Transverse colon (tissue), 4 donors: Measurements from ENCODE around the gene ACTR8. TPM values are rescaled to one million over a fixed set of nuclear protein-coding genes. Genes with fewer than 3 reads are reported as not detected.
A peak's percentile ranks its signal among the peaks of the same experiment; 100 is the strongest.

Experiments used
- DNase-seq: peaks from one replicate; pipeline ENCODE4 v3.0.0-alpha.2; 2019
- H3K27ac ChIP-seq, 4 donors: fragments of 200-600 bp; sonication (generic); 2 replicates each; pipeline ENCODE4 v1.5.1; 2016 to 2018; ENCODE audit warnings: inconsistent platforms in 4 of 4
- H3K27me3 ChIP-seq: fragments of 200-600 bp; sonication (generic); 2 replicates; pipeline ENCODE4 v1.5.1; 2017; ENCODE audit warnings: inconsistent platforms
- H3K36me3 ChIP-seq, 4 donors: fragments of 200-600 bp; sonication (generic); 2 replicates each; pipeline ENCODE4 v1.5.1; 2017 to 2019; ENCODE audit warnings: inconsistent platforms in 4 of 4
- H3K4me1 ChIP-seq, 4 donors: fragments of 200-600 bp; sonication (generic); 2 replicates each; pipeline ENCODE4 v1.5.1; 2017 to 2020; ENCODE audit warnings: inconsistent platforms in 4 of 4
- H3K4me3 ChIP-seq, 4 donors: fragments of 200-600 bp; sonication (generic); 1 replicate in 1 of 4; 2 replicates in 3 of 4; pipeline versions ENCODE4 v1.5.1 to v1.6.1; 2017 to 2019; ENCODE audit warnings: inconsistent platforms in 4 of 4
- H3K9me3 ChIP-seq, 2 donors: fragments of 200-600 bp; sonication (generic); 2 replicates each; pipeline ENCODE4 v1.5.1; 2017 to 2019; ENCODE audit warnings: inconsistent platforms in 2 of 2
- CTCF ChIP-seq, 5 experiments: fragments of 200-600 bp in 3 of 5; fragments of 450-650 bp in 2 of 5; sonication (generic) in 3 of 5; IDR thresholded peaks; 1 replicate in 2 of 5; 2 replicates in 3 of 5; pipeline ENCODE4 v1.5.1; 2016 to 2017; ENCODE audit warnings: antibody characterized with exemption in 5 of 5, inconsistent platforms in 3 of 5, mild to moderate bottlenecking in 2 of 5, moderate library complexity in 1 of 5
- EP300 ChIP-seq: sonication (generic); formaldehyde crosslinking; IDR thresholded peaks from one replicate; pipeline ENCODE4 v1.6.1; 2017; ENCODE audit warnings: antibody characterized with exemption, low read depth
- POLR2A ChIP-seq: fragments of 450-650 bp; IDR thresholded peaks from one replicate; pipeline ENCODE4 v1.6.1; 2016; ENCODE audit warnings: antibody characterized with exemption, mild to moderate bottlenecking, moderate library complexity
- POLR2AphosphoS5 ChIP-seq, 3 donors: sonication (generic); formaldehyde crosslinking; IDR thresholded peaks; one replicate each; pipeline ENCODE4 v1.6.1; 2016; ENCODE audit warnings: antibody characterized with exemption in 3 of 3
- WGBS, 2 donors: methylation state at CpG; one replicate each; pipeline ENCODE4 v1.1.5; 2018; ENCODE audit warnings: low coverage in 1 of 2; 5-methylcytosine and 5-hydroxymethylcytosine counted together
- in situ Hi-C, 4 donors: fragments of 200-750 bp; cut with MboI; loops; one replicate each; pipeline versions ENCODE4 v1.15.0 to v1.15.1; 2017; ENCODE audit warnings: low sequenced_read_pairs in 3 of 4, low pct_ligation_motif_present in 1 of 4, low pct_unique_long_range_greater_than_20kb in 1 of 4
- intact Hi-C: fragments of 100-400 bp; cut with DNase I; formaldehyde crosslinking; loops from one replicate; pipeline ENCODE4 v1.15.1; 2023; ENCODE audit warnings: low total_unique reads
- total RNA-seq, 4 donors: library from RNA; depleted of rRNA; stranded (reverse); fragments of >200 nt; gene quantifications; one replicate each; pipeline ENCODE4 v1.1.0, GENCODE V29; 2016

Gene ACTR8
- total RNA-seq, 4 donors from 2014 or later: 23.2 to 31.8 (median 28.7) TPM

GRCh38 chr3:53850895-53851294, 31.1 kb downstream of the ACTR8 start:
- H3K4me1 ChIP-seq: peaks cover 0 to 11% (median 7%) of the 10 kb centered on the region in 4 donors
- in situ Hi-C loops: no loop called here
- no peak for DNase-seq
- no peak overlapping the region for H3K4me3 ChIP-seq
- no peaks in the 10 kb centered on the region for H3K36me3 ChIP-seq
- WGBS, 2 donors: 71 to 100% methylated on average over 1 to 5 of the region's 5 CpGs
- intact Hi-C loops: no loop called here
- no peaks in the 10 kb centered on the region for H3K9me3 ChIP-seq
- H3K27ac ChIP-seq: no peak overlapping the region
- TF ChIP-seq EP300: no peak
- TF ChIP-seq POLR2A: no peak
- no peak for TF ChIP-seq CTCF (IDR thresholded peaks at IDR 0.05)
- no peak for TF ChIP-seq POLR2AphosphoS5 (IDR thresholded peaks at IDR 0.05)
- H3K27me3 ChIP-seq: peaks cover 24% of the 10 kb centered on the region

GRCh38 chr3:53849916-53850315, 32.0 kb downstream of the ACTR8 start:
- DNase-seq: no peak
- no peaks in the 10 kb centered on the region for H3K9me3 ChIP-seq
- H3K4me3 ChIP-seq: no peak overlapping the region
- WGBS, 2 donors: 78 to 94% methylated on average over 3 to 7 of the region's 7 CpGs
- no peak overlapping the region for H3K27ac ChIP-seq
- intact Hi-C loops: no loop called here
- H3K27me3 ChIP-seq: peaks cover 31% of the 10 kb centered on the region
- H3K4me1 ChIP-seq: peaks cover 0 to 17% (median 11%) of the 10 kb centered on the region in 4 donors
- in situ Hi-C loops: no loop called here
- no peaks in the 10 kb centered on the region for H3K36me3 ChIP-seq
- TF ChIP-seq EP300: no peak
- no peak for TF ChIP-seq POLR2AphosphoS5 (IDR thresholded peaks at IDR 0.05)
- TF ChIP-seq CTCF (IDR thresholded peaks at IDR 0.05): no peak
- no peak for TF ChIP-seq POLR2A

- Histone ChIP-seq H3K27me3 (peaks cover 31% of the 10 kb centered on the region), H3K36me3 (no peaks in the 10 kb centered on the region), H3K27ac (peak overlapping the region in 2 of 4 donors; percentile 87 to 91), H3K4me1 (peaks cover 4 to 41% (median 34%) of the 10 kb centered on the region in 4 donors), H3K9me3 (no peaks in the 10 kb centered on the region), H3K4me3 (peak overlapping the region; percentile 54 to 80 (median 72))
- intact Hi-C loops (no loop called here), in situ Hi-C loops (no loop called here)
- TF ChIP-seq EP300: no peak
- TF ChIP-seq CTCF (IDR thresholded peaks at IDR 0.05): no peak
- TF ChIP-seq POLR2AphosphoS5 (IDR thresholded peaks at IDR 0.05): no peak
- no peak for TF ChIP-seq POLR2A
- WGBS, 2 donors: 42% methylated on average over 10 of the region's 10 CpGs; no CpG with 5 or more reads in 1 of the 2 donors
- DNase-seq: no peak
These were observed 35.1 kb downstream of the ACTR8 start for GRCh38 chr3:53846851-53847155.

GRCh38 chr3:53846134-53846850, 35.7 kb downstream of the ACTR8 start, which contains the start of the genes CHDH and IL17RB:
Gene CHDH (minus strand): TSS chr3:53846419. CDS start chr3:53824008, 22,411 bp downstream.
Gene IL17RB (plus strand): TSS chr3:53846568. CDS start chr3:53846589, 21 bp downstream.
- Histone ChIP-seq H3K9me3 (no peaks in the 10 kb centered on the region), H3K27ac (peak within 1 kb of the TSS; percentile 80 to 91 (median 86)), H3K4me3 (peak within 1 kb of the TSS; percentile 54 to 80 (median 72)), H3K4me1 (peaks cover 4 to 46% (median 39%) of the 10 kb centered on the region in 4 donors), H3K36me3 (no peaks in the 10 kb centered on the region), H3K27me3 (peaks cover 31% of the 10 kb centered on the region)
- peak; percentile 84 for DNase-seq
- intact Hi-C loops: no loop called here
- no peak for TF ChIP-seq CTCF (IDR thresholded peaks at IDR 0.05)
- peak; percentile 29 to 83 (median 68) for TF ChIP-seq POLR2AphosphoS5 (IDR thresholded peaks at IDR 0.05)
- peak; percentile 55 for TF ChIP-seq POLR2A
- no peak for TF ChIP-seq EP300
- 4% methylated on average over 34 of the region's 91 CpGs; no CpG with 5 or more reads in 1 of the 2 donors for WGBS, 2 donors
- in situ Hi-C loops: no loop called here
